CD14-positive monocyte (primary cell): ENCODE data around the gene PPP3CA. TPM values are rescaled to one million over a fixed set of nuclear protein-coding genes. Genes with fewer than 3 reads are reported as not detected.

Experiments used
- DNase-seq, 3 donors: peaks; one replicate each; pipeline ENCODE4 v3.0.0-alpha.2; 2011 to 2022
- H2AFZ ChIP-seq: 2 replicates; pipeline ENCODE4 v1.6.0; 2012; ENCODE audit warnings: mild to moderate bottlenecking, low read depth, low read length, inconsistent platforms; ENCODE audit not compliant: insufficient read depth, poor library complexity, severe bottlenecking
- H3K27ac ChIP-seq, 2 donors: 1 replicate in 1 of 2; 2 replicates in 1 of 2; pipeline ENCODE4 v1.5.1; 2012 to 2013; ENCODE audit warnings: low read length in 2 of 2, control low read depth in 1 of 2, inconsistent platforms in 1 of 2, low read depth in 1 of 2, mild to moderate bottlenecking in 1 of 2
- H3K27me3 ChIP-seq, 2 donors: one replicate each; pipeline versions ENCODE4 v1.6.0 to v1.6.1; 2011 to 2013; ENCODE audit warnings: low read length in 2 of 2; ENCODE audit not compliant: control insufficient read depth in 2 of 2, insufficient read depth in 2 of 2
- H3K36me3 ChIP-seq, 2 donors: replicated peaks in 1 of 2; 1 replicate in 1 of 2; 2 replicates in 1 of 2; pipeline versions ENCODE4 v1.5.1 to v1.6.1; 2012 to 2013; ENCODE audit warnings: low read length in 2 of 2, control low read depth in 1 of 2, inconsistent platforms in 1 of 2, mild to moderate bottlenecking in 1 of 2; ENCODE audit not compliant: insufficient read depth in 2 of 2, control insufficient read depth in 1 of 2
- H3K4me1 ChIP-seq, 2 donors: 1 replicate in 1 of 2; 2 replicates in 1 of 2; pipeline versions ENCODE4 v1.5.1 to v1.6.1; 2012 to 2013; ENCODE audit warnings: low read length in 2 of 2, control low read depth in 1 of 2, inconsistent platforms in 1 of 2, mild to moderate bottlenecking in 1 of 2, moderate library complexity in 1 of 2; ENCODE audit not compliant: insufficient read depth in 2 of 2, control insufficient read depth in 1 of 2
- H3K4me2 ChIP-seq: replicated peaks from 2 replicates; pipeline ENCODE3; 2012; ENCODE audit warnings: low read length, moderate library complexity, mild to moderate bottlenecking; ENCODE audit not compliant: poor library complexity, severe bottlenecking; ENCODE audit errors: extremely low read depth
- H3K4me3 ChIP-seq, 3 experiments: fragments of 200-600 bp in 1 of 3; sonication (generic) in 1 of 3; replicated peaks in 1 of 3; 1 replicate in 2 of 3; 2 replicates in 1 of 3; pipeline ENCODE4 v1.5.1; 2011 to 2013; ENCODE audit warnings: low read length in 3 of 3, mild to moderate bottlenecking in 3 of 3, control low read depth in 2 of 3, low read depth in 2 of 3, inconsistent platforms in 1 of 3, moderate library complexity in 1 of 3
- H3K79me2 ChIP-seq: 2 replicates; pipeline ENCODE4 v1.6.0; 2012; ENCODE audit warnings: mild to moderate bottlenecking, control low read depth, inconsistent platforms, low read length, moderate library complexity; ENCODE audit not compliant: insufficient read depth
- H3K9ac ChIP-seq: 2 replicates; pipeline ENCODE4 v1.6.0; 2017; ENCODE audit warnings: low read length, mild to moderate bottlenecking; ENCODE audit not compliant: insufficient read depth, poor library complexity, severe bottlenecking
- H3K9me3 ChIP-seq, 2 donors: replicated peaks in 1 of 2; 1 replicate in 1 of 2; 2 replicates in 1 of 2; pipeline versions ENCODE4 v1.5.1 to v1.6.1; 2012 to 2013; ENCODE audit warnings: low read length in 2 of 2, control low read depth in 1 of 2; ENCODE audit not compliant: control insufficient read depth in 1 of 2, insufficient read depth in 1 of 2
- H4K20me1 ChIP-seq: 2 replicates; pipeline ENCODE4 v1.6.0; 2012; ENCODE audit warnings: mild to moderate bottlenecking, low read length, control low read depth, moderate library complexity; ENCODE audit not compliant: insufficient read depth
- H3K27ac Mint-ChIP-seq, 7 donors: one replicate each; pipeline ENCODE4 v1.8.0; 2020; ENCODE audit warnings: mild to moderate bottlenecking in 7 of 7, mixed read lengths in 7 of 7, moderate library complexity in 6 of 7, inconsistent platforms in 2 of 7
- H3K27me3 Mint-ChIP-seq, 3 donors: one replicate each; pipeline ENCODE4 v1.8.0; 2021 to 2022; ENCODE audit warnings: low read depth in 3 of 3, mild to moderate bottlenecking in 3 of 3, mixed read lengths in 3 of 3, moderate library complexity in 3 of 3, inconsistent platforms in 1 of 3
- H3K36me3 Mint-ChIP-seq, 2 donors: one replicate each; pipeline ENCODE4 v1.8.0; 2020; ENCODE audit warnings: mixed read lengths in 2 of 2, inconsistent platforms in 1 of 2, mild to moderate bottlenecking in 1 of 2
- H3K4me1 Mint-ChIP-seq: one replicate; pipeline ENCODE4 v1.8.0; 2020; ENCODE audit warnings: mild to moderate bottlenecking, mixed read lengths
- H3K4me3 Mint-ChIP-seq, 2 donors: one replicate each; pipeline ENCODE4 v1.8.0; 2020; ENCODE audit warnings: mild to moderate bottlenecking in 2 of 2, mixed read lengths in 2 of 2, moderate library complexity in 1 of 2
- H3K9me3 Mint-ChIP-seq, 7 donors: one replicate each; pipeline ENCODE4 v1.8.0; 2020 to 2022; ENCODE audit warnings: mixed read lengths in 7 of 7, mild to moderate bottlenecking in 6 of 7, moderate library complexity in 6 of 7, inconsistent platforms in 2 of 7
- WGBS: methylation state at CpG from one replicate; pipeline ENCODE4 v1.1.5; 2013; ENCODE audit warnings: missing lambda C conversion rate; ENCODE audit not compliant: insufficient coverage; 5-methylcytosine and 5-hydroxymethylcytosine counted together
- intact Hi-C, 2 donors: fragments of 100-400 bp; cut with micrococcal nuclease; formaldehyde crosslinking; loops; one replicate each; pipeline versions ENCODE4 v1.15.0 to v1.15.1; 2023
- polyA plus RNA-seq, 3 donors: library from polyadenylated mRNA; depleted of rRNA in 1 of 3; unstranded in 2 of 3; stranded (reverse) in 1 of 3; fragments of 300-500 nt in 2 of 3; fragments of >200 nt in 1 of 3; fragmentation: Illumina TruSeq in 2 of 3; gene quantifications; 1 replicate in 2 of 3; 2 replicates in 1 of 3; pipeline ENCODE4 v1.2.3, GENCODE V29; 2012 to 2021
- TF ChIP-seq, protein P1 (sequence below): fragments of 200-600 bp; IDR thresholded peaks from one replicate; pipeline ENCODE4 v1.8.0; 2022; ENCODE audit warnings: antibody characterized with exemption, mild to moderate bottlenecking

PPP3CA gene
- polyA plus RNA-seq, 3 donors: 5.1 to 9.7 (median 8.9) TPM

DNA sequence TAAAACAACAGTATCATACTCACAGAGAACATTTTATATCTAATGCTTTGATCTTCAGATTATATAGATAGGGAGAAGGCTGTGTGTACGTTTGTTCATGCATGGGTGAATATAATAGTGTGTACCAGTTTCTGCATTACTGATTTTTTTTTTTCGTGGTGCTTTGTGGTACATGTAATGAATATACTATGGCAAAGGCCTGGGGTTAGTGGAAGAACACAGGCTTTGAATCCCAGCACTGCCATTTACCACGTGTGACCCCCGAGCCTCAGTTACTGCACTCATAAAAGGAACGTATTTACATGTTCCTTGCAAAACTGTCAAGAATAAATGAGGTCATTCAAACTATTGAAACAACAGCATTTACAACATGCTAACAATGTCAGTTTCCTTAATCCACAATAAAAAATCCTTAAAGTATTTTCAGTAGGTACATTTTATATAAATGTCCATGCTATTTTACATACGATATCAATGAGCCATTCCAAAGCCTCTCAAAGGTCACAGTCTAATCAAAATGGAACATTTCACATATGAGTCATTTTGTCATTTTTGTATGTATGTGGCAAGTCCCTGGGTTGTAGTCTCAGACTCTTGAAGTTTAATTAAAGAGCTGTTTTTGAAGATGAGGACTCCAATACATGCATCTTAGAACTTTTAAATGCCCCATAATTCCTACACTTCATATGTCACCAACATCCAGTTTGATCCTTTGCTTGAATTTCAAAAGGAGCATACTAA, 242.8 kb downstream of the PPP3CA start:
- H3K36me3 ChIP-seq: peaks cover 16 to 27% of the 10 kb centered on the region in 2 donors
- H2AFZ ChIP-seq: no peak overlapping the region
- intact Hi-C loops: no loop called here
- H3K9ac ChIP-seq: no peak overlapping the region
- peaks cover 33% of the 10 kb centered on the region for H3K4me1 Mint-ChIP-seq
- H3K4me3 Mint-ChIP-seq: no peak overlapping the region
- peaks cover 25 to 35% of the 10 kb centered on the region in 2 donors for H3K36me3 Mint-ChIP-seq
- H3K4me3 ChIP-seq: no peak overlapping the region
- no peak for DNase-seq
- H3K27ac Mint-ChIP-seq: peak overlapping the region in 1 of 7 donors; percentile 18
- 72% methylated on average over 3 of the region's 6 CpGs for WGBS
- H3K79me2 ChIP-seq: no peaks in the 10 kb centered on the region
- TF ChIP-seq, protein P1, sequence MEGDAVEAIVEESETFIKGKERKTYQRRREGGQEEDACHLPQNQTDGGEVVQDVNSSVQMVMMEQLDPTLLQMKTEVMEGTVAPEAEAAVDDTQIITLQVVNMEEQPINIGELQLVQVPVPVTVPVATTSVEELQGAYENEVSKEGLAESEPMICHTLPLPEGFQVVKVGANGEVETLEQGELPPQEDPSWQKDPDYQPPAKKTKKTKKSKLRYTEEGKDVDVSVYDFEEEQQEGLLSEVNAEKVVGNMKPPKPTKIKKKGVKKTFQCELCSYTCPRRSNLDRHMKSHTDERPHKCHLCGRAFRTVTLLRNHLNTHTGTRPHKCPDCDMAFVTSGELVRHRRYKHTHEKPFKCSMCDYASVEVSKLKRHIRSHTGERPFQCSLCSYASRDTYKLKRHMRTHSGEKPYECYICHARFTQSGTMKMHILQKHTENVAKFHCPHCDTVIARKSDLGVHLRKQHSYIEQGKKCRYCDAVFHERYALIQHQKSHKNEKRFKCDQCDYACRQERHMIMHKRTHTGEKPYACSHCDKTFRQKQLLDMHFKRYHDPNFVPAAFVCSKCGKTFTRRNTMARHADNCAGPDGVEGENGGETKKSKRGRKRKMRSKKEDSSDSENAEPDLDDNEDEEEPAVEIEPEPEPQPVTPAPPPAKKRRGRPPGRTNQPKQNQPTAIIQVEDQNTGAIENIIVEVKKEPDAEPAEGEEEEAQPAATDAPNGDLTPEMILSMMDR: no peak
- H3K27me3 Mint-ChIP-seq: no peaks in the 10 kb centered on the region
- no peak overlapping the region for H3K4me2 ChIP-seq
- peaks cover 0 to 4% (median 0%) of the 10 kb centered on the region in 7 donors for H3K9me3 Mint-ChIP-seq
- H3K4me1 ChIP-seq: peaks cover 20 to 30% of the 10 kb centered on the region in 2 donors
- H4K20me1 ChIP-seq: peaks cover 13% of the 10 kb centered on the region
- peak overlapping the region in 1 of 2 donors; percentile 67 for H3K27ac ChIP-seq
- H3K27me3 ChIP-seq: no peaks in the 10 kb centered on the region
- no peaks in the 10 kb centered on the region for H3K9me3 ChIP-seq

DNA sequence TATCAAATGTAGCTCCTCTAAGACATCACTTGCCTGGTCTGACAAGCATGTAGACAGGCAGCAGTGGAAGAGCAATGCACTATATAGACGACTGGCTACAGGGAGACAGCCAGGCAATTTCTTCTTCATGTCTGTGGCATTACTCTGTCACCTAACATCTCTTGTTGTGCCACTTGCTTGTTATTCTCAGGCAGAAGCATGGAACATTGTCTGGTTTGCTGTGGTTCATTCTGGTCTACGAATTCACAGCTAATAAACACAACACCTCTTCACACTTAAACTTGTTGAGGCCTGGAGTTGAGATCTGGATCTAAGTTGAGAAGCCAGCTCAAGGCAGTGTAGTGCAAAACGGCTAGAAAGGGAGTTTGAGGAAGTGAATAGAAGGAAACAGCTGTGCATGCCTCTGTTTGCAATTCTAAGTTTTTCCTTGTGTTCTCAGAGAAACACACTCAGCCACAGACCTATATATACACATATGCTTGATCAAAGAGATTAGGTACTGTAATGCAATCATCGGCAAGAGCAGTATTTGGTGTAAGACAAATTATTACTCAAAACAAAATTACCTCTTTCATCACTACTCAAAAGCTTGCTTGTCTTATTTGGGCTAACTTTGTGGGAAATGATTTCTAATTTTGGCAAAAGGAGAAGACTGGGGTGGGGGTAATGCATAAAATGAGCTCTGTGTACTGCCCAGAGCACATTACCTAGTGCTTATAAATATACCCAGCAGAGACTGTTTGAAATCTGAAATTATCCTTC, 243.8 kb downstream of the PPP3CA start:
- Mint-ChIP-seq H3K9me3 (peaks cover 0 to 4% (median 0%) of the 10 kb centered on the region in 7 donors), H3K27ac (peak overlapping the region in 5 of 7 donors; percentile 20 to 79 (median 54)), H3K36me3 (peaks cover 28 to 33% of the 10 kb centered on the region in 2 donors), H3K4me1 (peaks cover 33% of the 10 kb centered on the region), H3K4me3 (no peak overlapping the region), H3K27me3 (no peaks in the 10 kb centered on the region)
- Histone ChIP-seq H3K9me3 (no peaks in the 10 kb centered on the region), H3K36me3 (peaks cover 24 to 29% of the 10 kb centered on the region in 2 donors), H3K4me1 (peaks cover 20 to 30% of the 10 kb centered on the region in 2 donors), H3K9ac (no peak overlapping the region), H3K27me3 (no peaks in the 10 kb centered on the region), H3K27ac (peak overlapping the region in 1 of 2 donors; percentile 67), H4K20me1 (peaks cover 13% of the 10 kb centered on the region), H3K4me3 (no peak overlapping the region), H3K79me2 (no peaks in the 10 kb centered on the region), H2AFZ (no peak overlapping the region), H3K4me2 (no peak overlapping the region)
- 8% methylated on average over 1 of the region's 4 CpGs for WGBS
- TF ChIP-seq, protein P1: no peak
- DNase-seq: peak; percentile 6 to 28 (median 16)
- intact Hi-C loops: no loop called here
